CD14-positive monocyte (primary cell): ENCODE results near the gene C1QTNF6. TPM values are rescaled to one million over a fixed set of nuclear protein-coding genes. Genes with fewer than 3 reads are reported as not detected.
A peak's percentile ranks its signal among the peaks of the same experiment; 100 is the strongest.

Source experiments
- DNase-seq, 3 donors: peaks; one replicate each; pipeline ENCODE4 v3.0.0-alpha.2; 2011 to 2022
- H2AFZ ChIP-seq: 2 replicates; pipeline ENCODE4 v1.6.0; 2012; ENCODE audit warnings: mild to moderate bottlenecking, low read depth, low read length, inconsistent platforms; ENCODE audit not compliant: insufficient read depth, poor library complexity, severe bottlenecking
- H3K27ac ChIP-seq, 2 donors: 1 replicate in 1 of 2; 2 replicates in 1 of 2; pipeline ENCODE4 v1.5.1; 2012 to 2013; ENCODE audit warnings: low read length in 2 of 2, control low read depth in 1 of 2, inconsistent platforms in 1 of 2, low read depth in 1 of 2, mild to moderate bottlenecking in 1 of 2
- H3K27me3 ChIP-seq, 2 donors: one replicate each; pipeline versions ENCODE4 v1.6.0 to v1.6.1; 2011 to 2013; ENCODE audit warnings: low read length in 2 of 2; ENCODE audit not compliant: control insufficient read depth in 2 of 2, insufficient read depth in 2 of 2
- H3K36me3 ChIP-seq, 2 donors: replicated peaks in 1 of 2; 1 replicate in 1 of 2; 2 replicates in 1 of 2; pipeline versions ENCODE4 v1.5.1 to v1.6.1; 2012 to 2013; ENCODE audit warnings: low read length in 2 of 2, control low read depth in 1 of 2, inconsistent platforms in 1 of 2, mild to moderate bottlenecking in 1 of 2; ENCODE audit not compliant: insufficient read depth in 2 of 2, control insufficient read depth in 1 of 2
- H3K4me1 ChIP-seq, 2 donors: 1 replicate in 1 of 2; 2 replicates in 1 of 2; pipeline versions ENCODE4 v1.5.1 to v1.6.1; 2012 to 2013; ENCODE audit warnings: low read length in 2 of 2, control low read depth in 1 of 2, inconsistent platforms in 1 of 2, mild to moderate bottlenecking in 1 of 2, moderate library complexity in 1 of 2; ENCODE audit not compliant: insufficient read depth in 2 of 2, control insufficient read depth in 1 of 2
- H3K4me2 ChIP-seq: replicated peaks from 2 replicates; pipeline ENCODE3; 2012; ENCODE audit warnings: low read length, moderate library complexity, mild to moderate bottlenecking; ENCODE audit not compliant: poor library complexity, severe bottlenecking; ENCODE audit errors: extremely low read depth
- H3K4me3 ChIP-seq, 3 experiments: fragments of 200-600 bp in 1 of 3; sonication (generic) in 1 of 3; replicated peaks in 1 of 3; 1 replicate in 2 of 3; 2 replicates in 1 of 3; pipeline ENCODE4 v1.5.1; 2011 to 2013; ENCODE audit warnings: low read length in 3 of 3, mild to moderate bottlenecking in 3 of 3, control low read depth in 2 of 3, low read depth in 2 of 3, inconsistent platforms in 1 of 3, moderate library complexity in 1 of 3
- H3K79me2 ChIP-seq: 2 replicates; pipeline ENCODE4 v1.6.0; 2012; ENCODE audit warnings: mild to moderate bottlenecking, control low read depth, inconsistent platforms, low read length, moderate library complexity; ENCODE audit not compliant: insufficient read depth
- H3K9ac ChIP-seq: 2 replicates; pipeline ENCODE4 v1.6.0; 2017; ENCODE audit warnings: low read length, mild to moderate bottlenecking; ENCODE audit not compliant: insufficient read depth, poor library complexity, severe bottlenecking
- H3K9me3 ChIP-seq, 2 donors: replicated peaks in 1 of 2; 1 replicate in 1 of 2; 2 replicates in 1 of 2; pipeline versions ENCODE4 v1.5.1 to v1.6.1; 2012 to 2013; ENCODE audit warnings: low read length in 2 of 2, control low read depth in 1 of 2; ENCODE audit not compliant: control insufficient read depth in 1 of 2, insufficient read depth in 1 of 2
- H4K20me1 ChIP-seq: 2 replicates; pipeline ENCODE4 v1.6.0; 2012; ENCODE audit warnings: mild to moderate bottlenecking, low read length, control low read depth, moderate library complexity; ENCODE audit not compliant: insufficient read depth
- H3K27ac Mint-ChIP-seq, 7 donors: one replicate each; pipeline ENCODE4 v1.8.0; 2020; ENCODE audit warnings: mild to moderate bottlenecking in 7 of 7, mixed read lengths in 7 of 7, moderate library complexity in 6 of 7, inconsistent platforms in 2 of 7
- H3K27me3 Mint-ChIP-seq, 3 donors: one replicate each; pipeline ENCODE4 v1.8.0; 2021 to 2022; ENCODE audit warnings: low read depth in 3 of 3, mild to moderate bottlenecking in 3 of 3, mixed read lengths in 3 of 3, moderate library complexity in 3 of 3, inconsistent platforms in 1 of 3
- H3K36me3 Mint-ChIP-seq, 2 donors: one replicate each; pipeline ENCODE4 v1.8.0; 2020; ENCODE audit warnings: mixed read lengths in 2 of 2, inconsistent platforms in 1 of 2, mild to moderate bottlenecking in 1 of 2
- H3K4me1 Mint-ChIP-seq: one replicate; pipeline ENCODE4 v1.8.0; 2020; ENCODE audit warnings: mild to moderate bottlenecking, mixed read lengths
- H3K4me3 Mint-ChIP-seq, 2 donors: one replicate each; pipeline ENCODE4 v1.8.0; 2020; ENCODE audit warnings: mild to moderate bottlenecking in 2 of 2, mixed read lengths in 2 of 2, moderate library complexity in 1 of 2
- H3K9me3 Mint-ChIP-seq, 7 donors: one replicate each; pipeline ENCODE4 v1.8.0; 2020 to 2022; ENCODE audit warnings: mixed read lengths in 7 of 7, mild to moderate bottlenecking in 6 of 7, moderate library complexity in 6 of 7, inconsistent platforms in 2 of 7
- CTCF ChIP-seq: fragments of 200-600 bp; IDR thresholded peaks from one replicate; pipeline ENCODE4 v1.8.0; 2022; ENCODE audit warnings: antibody characterized with exemption, mild to moderate bottlenecking
- WGBS: methylation state at CpG from one replicate; pipeline ENCODE4 v1.1.5; 2013; ENCODE audit warnings: missing lambda C conversion rate; ENCODE audit not compliant: insufficient coverage; 5-methylcytosine and 5-hydroxymethylcytosine counted together
- intact Hi-C, 2 donors: fragments of 100-400 bp; cut with micrococcal nuclease; formaldehyde crosslinking; loops; one replicate each; pipeline versions ENCODE4 v1.15.0 to v1.15.1; 2023
- polyA plus RNA-seq, 3 donors: library from polyadenylated mRNA; depleted of rRNA in 1 of 3; unstranded in 2 of 3; stranded (reverse) in 1 of 3; fragments of 300-500 nt in 2 of 3; fragments of >200 nt in 1 of 3; fragmentation: Illumina TruSeq in 2 of 3; gene quantifications; 1 replicate in 2 of 3; 2 replicates in 1 of 3; pipeline ENCODE4 v1.2.3, GENCODE V29; 2012 to 2021

C1QTNF6 gene
- polyA plus RNA-seq, 3 donors: 0.14 to 2.3 (median 0.24) TPM

- no peak overlapping the region for H3K27ac ChIP-seq
- H3K4me3 ChIP-seq: no peak overlapping the region
- H3K27ac Mint-ChIP-seq: peak overlapping the region in 1 of 7 donors; percentile 67
- peaks cover 7 to 12% (median 7%) of the 10 kb centered on the region in 3 donors for H3K27me3 Mint-ChIP-seq
- H3K4me3 Mint-ChIP-seq: peak overlapping the region; percentile 34 to 61
- peaks cover 4% of the 10 kb centered on the region for H3K4me1 Mint-ChIP-seq
- no peak overlapping the region for H2AFZ ChIP-seq
- H3K4me2 ChIP-seq: no peak overlapping the region
- intact Hi-C loops: loop anchor here (1.0 to 5.0 kb wide), 4 partner anchors 32 to 291 kb away; no protein-coding TSS in a partner anchor
- TF ChIP-seq CTCF: peak; percentile 88
- peaks cover under 1 to 3% of the 10 kb centered on the region in 2 donors for H3K9me3 ChIP-seq
- H3K9ac ChIP-seq: no peak overlapping the region
- peak; percentile 73 to 78 (median 73) for DNase-seq
- 24% methylated on average over 11 of the region's 13 CpGs for WGBS
- no peaks in the 10 kb centered on the region for H3K36me3 ChIP-seq
- H4K20me1 ChIP-seq: no peaks in the 10 kb centered on the region
- H3K27me3 ChIP-seq: no peaks in the 10 kb centered on the region
- H3K79me2 ChIP-seq: no peaks in the 10 kb centered on the region
- H3K4me1 ChIP-seq: peaks cover 0 to 4% of the 10 kb centered on the region in 2 donors
- H3K9me3 Mint-ChIP-seq: peaks cover 0 to 13% (median 5%) of the 10 kb centered on the region in 7 donors
- no peaks in the 10 kb centered on the region for H3K36me3 Mint-ChIP-seq
Measured at GRCh38 chr22:37166675-37167066, 21.4 kb downstream of the C1QTNF6 start.

GRCh38 chr22:37165940-37166674 is 21.9 kb downstream of the C1QTNF6 start:
- Mint-ChIP-seq H3K4me3 (no peak overlapping the region), H3K9me3 (peaks cover 3 to 18% (median 10%) of the 10 kb centered on the region in 7 donors), H3K27me3 (peaks cover 7 to 12% (median 7%) of the 10 kb centered on the region in 3 donors), H3K27ac (peak overlapping the region in 1 of 7 donors; percentile 50), H3K4me1 (peaks cover 4% of the 10 kb centered on the region), H3K36me3 (no peaks in the 10 kb centered on the region)
- no peak for TF ChIP-seq CTCF
- Histone ChIP-seq H3K36me3 (no peaks in the 10 kb centered on the region), H3K27ac (no peak overlapping the region), H3K4me2 (no peak overlapping the region), H3K79me2 (no peaks in the 10 kb centered on the region), H3K4me1 (peaks cover 0 to 4% of the 10 kb centered on the region in 2 donors), H3K9me3 (peaks cover 5 to 9% of the 10 kb centered on the region in 2 donors), H3K9ac (no peak overlapping the region), H4K20me1 (no peaks in the 10 kb centered on the region), H2AFZ (no peak overlapping the region), H3K4me3 (no peak overlapping the region), H3K27me3 (no peaks in the 10 kb centered on the region)
- no peak for DNase-seq
- intact Hi-C loops: loop anchor here (1.0 to 5.0 kb wide), 4 partner anchors 32 to 291 kb away; no protein-coding TSS in a partner anchor
- 63% methylated on average over 20 of the region's 25 CpGs for WGBS
